GM21447 (cell line): Measurements from ENCODE around the gene PLEKHA6.
"Not testable (repeated sequence)": the region's sequence is repeated elsewhere in the genome, so short reads cannot be mapped to it uniquely, and the experiment has no call there.

ENCODE experiments used
- ATAC-seq: cut with Tn5 transposase; IDR thresholded peaks from one replicate; pipeline ENCODE4 v1.9.1; 2021; ENCODE audit not compliant: unreplicated experiment

The PLEKHA6 gene

GRCh38 chr1:204316164-204316563 lies 43.6 kb downstream of the PLEKHA6 start:
- ATAC-seq: no peak

GRCh38 chr1:204314893-204315658 lies 44.7 kb downstream of the PLEKHA6 start:
- ATAC-seq: no peak

GRCh38 chr1:204314171-204314892 lies 45.4 kb downstream of the PLEKHA6 start:
- no peak for ATAC-seq

GRCh38 chr1:204313675-204314074 lies 46.1 kb downstream of the PLEKHA6 start:
- no peak for ATAC-seq

GRCh38 chr1:204310970-204311369 lies 48.8 kb downstream of the PLEKHA6 start:
- ATAC-seq: not testable (repeated sequence)

GRCh38 chr1:204308023-204308628 lies 51.6 kb downstream of the PLEKHA6 start:
- ATAC-seq: no peak

- ATAC-seq: no peak
Observed at GRCh38 chr1:204307334-204307883, 52.3 kb downstream of the PLEKHA6 start.

- no peak for ATAC-seq
Observed at GRCh38 chr1:204306076-204306475, 53.7 kb downstream of the PLEKHA6 start.

GRCh38 chr1:204304067-204304466 lies 55.7 kb downstream of the PLEKHA6 start:
- no peak for ATAC-seq

GRCh38 chr1:204302769-204303168 lies 57.0 kb downstream of the PLEKHA6 start:
- ATAC-seq: no peak

- ATAC-seq: no peak
Observed at GRCh38 chr1:204301171-204301957, 58.4 kb downstream of the PLEKHA6 start.

GRCh38 chr1:204299814-204300365 lies 59.8 kb downstream of the PLEKHA6 start:
- ATAC-seq: no peak

GRCh38 chr1:204296431-204296988 lies 63.2 kb downstream of the PLEKHA6 start:
- no peak for ATAC-seq

- no peak for ATAC-seq
Observed at GRCh38 chr1:204295671-204296070, 64.1 kb downstream of the PLEKHA6 start.

GRCh38 chr1:204294357-204294756 lies 65.4 kb downstream of the PLEKHA6 start:
- ATAC-seq: no peak

- no peak for ATAC-seq
Observed at GRCh38 chr1:204293605-204294337, 66.0 kb downstream of the PLEKHA6 start.

- no peak for ATAC-seq
Observed at GRCh38 chr1:204292740-204293139, 67.0 kb downstream of the PLEKHA6 start.

- no peak for ATAC-seq
Observed at GRCh38 chr1:204289280-204289679, 70.4 kb downstream of the PLEKHA6 start.

GRCh38 chr1:204288021-204288588 lies 71.6 kb downstream of the PLEKHA6 start:
- ATAC-seq: no peak
